GM21825 (cell line): ENCODE measurements around the gene ZNF275.
"Not testable (repeated sequence)": the region's sequence is repeated elsewhere in the genome, so short reads cannot be mapped to it uniquely, and the experiment has no call there.

Source experiments
- ATAC-seq: cut with Tn5 transposase; IDR thresholded peaks from one replicate; pipeline ENCODE4 v1.9.1; 2021; ENCODE audit warnings: mild to moderate bottlenecking, moderate library complexity; ENCODE audit not compliant: unreplicated experiment

Gene ZNF275

GRCh38 chrX:153386097-153386496 lies 52.1 kb downstream of the ZNF275 start:
- no peak for ATAC-seq

- no peak for ATAC-seq
Measured at GRCh38 chrX:153387345-153387744, 53.4 kb downstream of the ZNF275 start.

- ATAC-seq: no peak
Measured at GRCh38 chrX:153387987-153388721, 54.2 kb downstream of the ZNF275 start.

- ATAC-seq: no peak
Measured at GRCh38 chrX:153388722-153389459, 54.9 kb downstream of the ZNF275 start.

- not testable (repeated sequence) for ATAC-seq
Measured at GRCh38 chrX:153389460-153389768, 55.5 kb downstream of the ZNF275 start.

- ATAC-seq: no peak
Measured at GRCh38 chrX:153392642-153393321, 58.8 kb downstream of the ZNF275 start.

GRCh38 chrX:153394612-153395011 lies 60.7 kb downstream of the ZNF275 start:
- ATAC-seq: no peak

- ATAC-seq: no peak
Measured at GRCh38 chrX:153395613-153396319, 61.8 kb downstream of the ZNF275 start.

DNA sequence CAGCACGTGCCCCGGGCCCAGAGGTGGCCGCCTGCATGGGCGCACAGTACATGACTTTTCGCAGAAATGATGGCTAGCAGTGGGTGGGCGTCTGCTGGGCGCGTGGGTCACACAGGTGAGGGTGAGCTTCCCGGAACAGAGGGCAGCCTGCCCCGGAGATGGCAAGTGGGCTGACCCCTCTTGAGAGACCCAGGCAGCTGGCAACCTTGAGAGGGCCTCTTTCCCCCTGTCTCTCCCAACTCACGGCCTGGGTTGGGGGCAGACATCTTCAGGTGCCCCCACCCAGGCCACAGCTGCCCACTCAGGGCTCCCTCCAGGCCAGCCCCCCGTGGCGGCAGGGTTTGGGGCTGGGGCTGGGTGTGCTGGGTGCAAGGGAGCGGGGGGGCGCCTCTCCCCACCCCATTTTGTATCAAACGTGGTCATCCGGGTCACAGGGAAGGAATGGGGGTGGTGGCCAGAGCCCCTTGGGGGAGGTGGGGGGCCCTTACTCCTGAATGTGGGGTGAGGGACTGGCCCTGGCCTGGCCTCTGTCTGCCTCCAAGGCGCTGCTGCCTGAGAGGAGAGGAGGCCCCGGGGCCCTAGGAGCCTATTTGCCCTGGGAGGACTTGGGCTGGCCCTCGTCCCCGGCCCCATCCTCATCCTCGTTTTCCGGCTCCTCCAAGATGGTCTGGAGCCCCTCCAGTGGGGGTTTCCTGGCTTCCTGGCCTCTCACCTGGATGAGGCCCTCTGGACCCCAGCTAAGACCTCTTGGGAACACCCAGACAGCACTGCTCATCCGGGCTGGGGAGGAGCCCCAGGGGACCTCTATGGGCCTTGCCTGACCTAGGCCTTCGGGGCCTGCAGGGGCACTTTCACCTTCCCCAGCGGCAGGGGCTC lies 62.6 kb downstream of the ZNF275 start:
- ATAC-seq: no peak

- ATAC-seq: no peak
Measured at GRCh38 chrX:153397256-153397960, 63.5 kb downstream of the ZNF275 start.

DNA sequence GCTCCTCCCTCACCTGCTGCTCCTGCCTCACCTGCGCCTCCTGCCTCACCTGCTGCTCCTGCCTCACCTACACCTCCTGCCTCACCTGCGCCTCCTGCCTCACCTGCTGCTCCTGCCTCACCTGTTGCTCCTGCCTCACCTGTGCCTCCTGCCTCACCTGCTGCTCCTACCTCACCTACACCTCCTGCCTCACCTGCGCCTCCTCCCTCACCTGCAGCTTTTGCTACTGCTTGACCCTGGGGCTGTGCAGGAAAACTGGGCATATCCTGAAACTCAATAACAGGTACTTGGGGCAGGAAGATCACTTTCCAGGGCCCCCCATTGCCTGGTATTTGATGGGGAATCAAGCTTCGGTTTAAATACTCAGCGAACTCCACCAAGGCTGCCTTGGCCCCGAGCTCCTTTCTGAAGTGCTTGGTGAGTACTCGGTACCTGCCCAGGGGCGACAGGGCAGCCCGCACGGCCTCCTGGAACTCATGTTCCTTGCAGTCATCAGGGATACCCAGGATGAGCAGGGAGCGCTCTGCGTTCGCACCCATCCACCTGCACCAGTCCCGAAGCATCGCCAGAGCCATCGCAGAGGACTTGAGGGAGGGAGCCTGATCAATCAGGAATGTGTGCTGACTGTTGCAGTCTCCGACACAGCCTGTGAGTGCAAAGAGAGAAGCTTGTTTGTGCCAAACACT lies 64.5 kb downstream of the ZNF275 start:
- ATAC-seq: no peak

- ATAC-seq: no peak
Measured at GRCh38 chrX:153400146-153401132, 66.5 kb downstream of the ZNF275 start.

DNA sequence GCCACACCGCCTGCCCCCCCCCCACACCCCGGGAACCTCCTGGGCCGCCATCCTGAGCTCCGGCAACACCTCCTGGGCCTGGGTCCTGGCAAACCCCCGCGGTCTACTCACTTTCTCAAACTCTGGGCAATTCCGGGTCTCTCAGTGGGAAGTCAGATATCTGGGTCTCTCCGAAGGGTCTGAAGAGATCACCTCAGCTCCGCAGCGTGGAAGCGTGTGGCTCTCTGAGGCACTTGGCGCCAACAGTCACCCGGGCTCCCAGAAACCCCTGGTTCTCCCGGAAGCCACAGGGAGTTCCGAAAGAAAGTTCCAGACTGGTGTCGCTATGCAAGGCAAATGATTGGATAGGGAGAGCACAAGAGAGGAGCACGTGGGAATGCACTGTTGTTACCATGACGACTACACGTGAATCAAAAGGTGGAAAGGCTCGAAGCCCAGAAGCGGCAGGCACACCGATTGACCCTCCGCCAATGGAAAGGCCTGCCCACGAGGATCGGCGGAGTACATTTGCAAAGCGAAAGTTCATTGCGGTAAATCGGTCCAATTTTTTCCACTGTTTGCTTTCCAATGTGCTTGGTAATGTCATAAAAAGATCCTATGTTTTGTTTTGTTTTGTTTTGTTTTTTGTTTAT lies 67.3 kb downstream of the ZNF275 start, which contains the start of gene PNMA6E:
Gene PNMA6E, minus strand, starts transcription at position 218 of the 632 bp plus-strand sequence. CDS start 2,501 bp downstream, outside the sequence.
- ATAC-seq: no peak
